H9 (cell line): ENCODE data around the gene VILL. TPM values are rescaled to one million over a fixed set of nuclear protein-coding genes. Genes with fewer than 3 reads are reported as not detected.

Source experiments
- DNase-seq: peaks from one replicate; pipeline ENCODE4 v3.0.0-alpha.2; 2017
- H2AFZ ChIP-seq: one replicate; pipeline ENCODE4 v1.6.1; 2013; ENCODE audit warnings: mild to moderate bottlenecking, low read length, control low read depth, moderate library complexity
- H2AK5ac ChIP-seq: 2 replicates; pipeline ENCODE4 v1.6.1; 2013; ENCODE audit warnings: low read length, control low read depth, mixed read lengths; ENCODE audit not compliant: insufficient read length
- H2BK120ac ChIP-seq: one replicate; pipeline ENCODE4 v1.6.1; 2013; ENCODE audit warnings: low read depth, mild to moderate bottlenecking, low read length, control low read depth, inconsistent platforms; ENCODE audit not compliant: poor library complexity, severe bottlenecking
- H2BK12ac ChIP-seq: 2 replicates; pipeline ENCODE4 v1.6.1; 2013; ENCODE audit warnings: low read length, control low read depth, mixed read lengths, low read depth; ENCODE audit not compliant: insufficient read length
- H2BK15ac ChIP-seq: 2 replicates; pipeline ENCODE4 v1.6.1; 2013; ENCODE audit warnings: low read depth, low read length, control low read depth
- H2BK20ac ChIP-seq: one replicate; pipeline ENCODE4 v1.6.1; 2013; ENCODE audit warnings: low read depth, mild to moderate bottlenecking, low read length, control low read depth, inconsistent platforms; ENCODE audit not compliant: poor library complexity, severe bottlenecking
- H2BK5ac ChIP-seq: 2 replicates; pipeline ENCODE4 v1.6.1; 2013; ENCODE audit warnings: low read length, control low read depth, mixed read lengths; ENCODE audit not compliant: insufficient read length
- H3K14ac ChIP-seq: 2 replicates; pipeline ENCODE4 v1.6.1; 2013; ENCODE audit warnings: low read length, control low read depth; ENCODE audit not compliant: insufficient read depth
- H3K18ac ChIP-seq: 2 replicates; pipeline ENCODE4 v1.6.1; 2013; ENCODE audit warnings: low read depth, mild to moderate bottlenecking, mixed read lengths, low read length, control low read depth; ENCODE audit not compliant: insufficient read length
- H3K23ac ChIP-seq: 2 replicates; pipeline ENCODE4 v1.6.1; 2013; ENCODE audit warnings: low read length, control low read depth, mixed read lengths, low read depth; ENCODE audit not compliant: insufficient read length
- H3K23me2 ChIP-seq: 2 replicates; pipeline ENCODE4 v1.6.1; 2013; ENCODE audit warnings: low read depth, mild to moderate bottlenecking, mixed read lengths, low read length, control low read depth; ENCODE audit not compliant: insufficient read length, poor library complexity, severe bottlenecking
- H3K27ac ChIP-seq: 2 replicates; pipeline ENCODE4 v1.5.1; 2013; ENCODE audit warnings: low read length, control low read depth, mixed read lengths, low read depth; ENCODE audit not compliant: insufficient read length
- H3K27me3 ChIP-seq: 2 replicates; pipeline ENCODE4 v1.6.1; 2013; ENCODE audit warnings: low read length, control low read depth, inconsistent platforms; ENCODE audit not compliant: insufficient read depth
- H3K4ac ChIP-seq: 2 replicates; pipeline ENCODE4 v1.6.1; 2013; ENCODE audit warnings: low read depth, mild to moderate bottlenecking, control low read depth, inconsistent platforms, low read length, moderate library complexity
- H3K4me1 ChIP-seq: 2 replicates; pipeline ENCODE4 v1.6.1; 2013; ENCODE audit warnings: low read length, control low read depth, inconsistent platforms; ENCODE audit not compliant: insufficient read depth
- H3K4me2 ChIP-seq: 2 replicates; pipeline ENCODE4 v1.6.1; 2013; ENCODE audit warnings: low read length, control low read depth, mixed read lengths; ENCODE audit not compliant: insufficient read length, insufficient read depth
- H3K56ac ChIP-seq: 2 replicates; pipeline ENCODE4 v1.6.1; 2013; ENCODE audit warnings: low read depth, mild to moderate bottlenecking, mixed read lengths, low read length, control low read depth; ENCODE audit not compliant: insufficient read length
- H3K79me1 ChIP-seq: 2 replicates; pipeline ENCODE4 v1.6.1; 2013; ENCODE audit warnings: low read depth, mild to moderate bottlenecking, moderate library complexity, low read length, control low read depth, inconsistent platforms; ENCODE audit not compliant: insufficient read depth, poor library complexity, severe bottlenecking
- H3K79me2 ChIP-seq: 2 replicates; pipeline ENCODE4 v1.6.1; 2013; ENCODE audit warnings: low read length, control low read depth, inconsistent platforms; ENCODE audit not compliant: insufficient read depth
- H3K9ac ChIP-seq: 2 replicates; pipeline ENCODE4 v1.6.1; 2013; ENCODE audit warnings: low read length, control low read depth, mixed read lengths; ENCODE audit not compliant: insufficient read length; ENCODE audit errors: extremely low read depth
- H3K9me3 ChIP-seq: one replicate; pipeline ENCODE4 v1.6.1; 2013; ENCODE audit warnings: low read depth, low read length, inconsistent platforms; ENCODE audit not compliant: control insufficient read depth
- H3T11ph ChIP-seq: one replicate; pipeline ENCODE4 v1.6.1; 2013; ENCODE audit warnings: mild to moderate bottlenecking, low read length, control low read depth, inconsistent platforms
- H4K20me1 ChIP-seq: one replicate; pipeline ENCODE4 v1.6.1; 2013; ENCODE audit not compliant: control insufficient read depth, insufficient read length, insufficient read depth
- H4K5ac ChIP-seq: 2 replicates; pipeline ENCODE4 v1.6.1; 2013; ENCODE audit warnings: low read depth, mild to moderate bottlenecking, mixed read lengths, low read length, control low read depth; ENCODE audit not compliant: insufficient read length
- H4K8ac ChIP-seq: replicated peaks from 2 replicates; pipeline ENCODE4 v1.6.1; 2013; ENCODE audit warnings: low read length, control low read depth, mixed read lengths, low read depth; ENCODE audit not compliant: insufficient read length
- H4K91ac ChIP-seq: 2 replicates; pipeline ENCODE4 v1.6.1; 2013; ENCODE audit warnings: low read depth, mild to moderate bottlenecking, moderate library complexity, mixed read lengths, low read length, control low read depth; ENCODE audit not compliant: insufficient read length
- H3K27ac Mint-ChIP-seq, 3 experiments: 2 replicates in 2 of 3; 3 replicates in 1 of 3; pipeline ENCODE4 v1.8.0; 2020 to 2021; ENCODE audit warnings: mixed read lengths in 3 of 3, mild to moderate bottlenecking in 1 of 3, moderate library complexity in 1 of 3
- H3K27me3 Mint-ChIP-seq: 2 replicates; pipeline ENCODE4 v1.8.0; 2021; ENCODE audit warnings: low read depth, mild to moderate bottlenecking, moderate library complexity, mixed read lengths
- H3K36me3 Mint-ChIP-seq, 3 experiments: 2 replicates in 2 of 3; 3 replicates in 1 of 3; pipeline ENCODE4 v1.8.0; 2020 to 2021; ENCODE audit warnings: low read depth in 3 of 3, mixed read lengths in 3 of 3; ENCODE audit not compliant: insufficient read depth in 1 of 3
- H3K4me1 Mint-ChIP-seq, 2 experiments: 2 replicates each; pipeline ENCODE4 v1.8.0; 2020; ENCODE audit warnings: mixed read lengths in 2 of 2
- H3K4me3 Mint-ChIP-seq, 2 experiments: 2 replicates in 1 of 2; 3 replicates in 1 of 2; pipeline ENCODE4 v1.8.0; 2020 to 2021; ENCODE audit warnings: mild to moderate bottlenecking in 2 of 2, mixed read lengths in 2 of 2, moderate library complexity in 1 of 2
- H3K9me3 Mint-ChIP-seq, 2 experiments: 2 replicates in 1 of 2; 3 replicates in 1 of 2; pipeline ENCODE4 v1.8.0; 2020; ENCODE audit warnings: mild to moderate bottlenecking in 2 of 2, mixed read lengths in 2 of 2, moderate library complexity in 1 of 2
- CTCF ChIP-seq: fragments of 200-600 bp; sonication (generic); conservative IDR thresholded peaks from 3 replicates; pipeline ENCODE4 v1.8.0; 2021; ENCODE audit warnings: antibody characterized with exemption, mild to moderate bottlenecking
- WGBS: extraction: QIAGEN DNeasy Blood & Tissue Kit; methylation state at CpG from one replicate; pipeline ENCODE4 v1.1.7; 2013; ENCODE audit warnings: missing lambda C conversion rate, low lambda C conversion rate, mixed read lengths; ENCODE audit not compliant: insufficient read length; ENCODE audit errors: extremely low coverage; 5-methylcytosine and 5-hydroxymethylcytosine counted together
- total RNA-seq: library from RNA; stranded (reverse); gene quantifications from 2 replicates; pipeline ENCODE4 v1.2.1, GENCODE V29; 2021

Gene VILL
- total RNA-seq, 1 experiment from 2014 or later: 3.2 TPM

- H3K9ac ChIP-seq: no peak overlapping the region
- peaks cover 2% of the 10 kb centered on the region; the same call in 1 of the 2 replicates for H3K4me1 ChIP-seq
- H2AFZ ChIP-seq: no peak overlapping the region
- no peak overlapping the region for H3K4ac ChIP-seq
- H3K9me3 ChIP-seq: no peaks in the 10 kb centered on the region
- H3T11ph ChIP-seq: no peak overlapping the region
- H3K23ac ChIP-seq: no peak overlapping the region
- H3K23me2 ChIP-seq: no peaks in the 10 kb centered on the region
- WGBS: no CpG with 5 or more reads among the region's 6 CpGs
- DNase-seq: no peak
- H2BK12ac ChIP-seq: no peak overlapping the region
- no peak overlapping the region for H2BK20ac ChIP-seq
- H3K4me3 Mint-ChIP-seq: no peak overlapping the region
- no peaks in the 10 kb centered on the region for H3K79me2 ChIP-seq
- H3K27me3 Mint-ChIP-seq: peaks cover 7% of the 10 kb centered on the region
- H4K5ac ChIP-seq: no peak overlapping the region
- no peaks in the 10 kb centered on the region for H4K20me1 ChIP-seq
- H4K8ac ChIP-seq: no peak overlapping the region
- H3K36me3 Mint-ChIP-seq: peaks cover 0 to 11% (median 3%) of the 10 kb centered on the region in 3 experiments; a peak in 5 of 7 replicates
- H2BK15ac ChIP-seq: no peak overlapping the region
- no peak overlapping the region for H3K27ac ChIP-seq
- H3K18ac ChIP-seq: no peak overlapping the region
- H3K27ac Mint-ChIP-seq: no peak overlapping the region
- no peak overlapping the region for H2BK120ac ChIP-seq
- TF ChIP-seq CTCF: no peak
- H3K4me1 Mint-ChIP-seq: peaks cover 11 to 20% of the 10 kb centered on the region in 2 experiments
- H3K4me2 ChIP-seq: no peak overlapping the region
- no peak overlapping the region for H2AK5ac ChIP-seq
- H2BK5ac ChIP-seq: no peak overlapping the region
- H3K27me3 ChIP-seq: no peaks in the 10 kb centered on the region; the same call in 1 of the 2 replicates
- no peaks in the 10 kb centered on the region; a peak in 1 of 5 replicates for H3K9me3 Mint-ChIP-seq
- no peak overlapping the region for H3K56ac ChIP-seq
- no peak overlapping the region for H3K14ac ChIP-seq
- no peaks in the 10 kb centered on the region for H3K79me1 ChIP-seq
- H4K91ac ChIP-seq: no peak overlapping the region
Measured at GRCh38 chr3:38002291-38002876, 11.8 kb downstream of the VILL start.
